Tibial artery (tissue), 4 donors: Measurements from ENCODE around the gene FAM117A.

Source experiments
- DNase-seq, 2 donors: peaks; one replicate each; pipeline ENCODE4 v3.0.0-alpha.2; 2019
- H3K27ac ChIP-seq, 2 donors: fragments of 200-600 bp; sonication (generic) in 1 of 2; 1 replicate in 1 of 2; 2 replicates in 1 of 2; pipeline ENCODE4 v1.5.1; 2018 to 2019; ENCODE audit warnings: mild to moderate bottlenecking in 1 of 2
- H3K27me3 ChIP-seq, 2 donors: fragments of 200-600 bp; sonication (generic) in 1 of 2; one replicate each; pipeline versions ENCODE4 v1.5.1 to v1.6.0; 2016 to 2019
- H3K36me3 ChIP-seq, 3 donors: fragments of 200-600 bp; sonication (generic) in 2 of 3; one replicate each; pipeline ENCODE4 v1.5.1; 2016 to 2019; ENCODE audit warnings: mild to moderate bottlenecking in 2 of 3
- H3K4me1 ChIP-seq, 4 donors: fragments of 200-600 bp; sonication (generic) in 2 of 4; 1 replicate in 3 of 4; 2 replicates in 1 of 4; pipeline ENCODE4 v1.5.1; 2016 to 2019
- H3K4me3 ChIP-seq, 2 donors: fragments of 200-600 bp; sonication (generic) in 1 of 2; 1 replicate in 1 of 2; 2 replicates in 1 of 2; pipeline ENCODE4 v1.5.1; 2018 to 2019; ENCODE audit warnings: mild to moderate bottlenecking in 2 of 2
- H3K9me3 ChIP-seq, 3 donors: fragments of 200-600 bp; sonication (generic) in 1 of 3; one replicate each; pipeline ENCODE4 v1.5.1; 2016 to 2019
- intact Hi-C: fragments of 100-400 bp; cut with DNase I; formaldehyde crosslinking; loops from one replicate; pipeline ENCODE4 v1.15.0; 2023; ENCODE audit warnings: low total_unique reads
- TF ChIP-seq, protein P1 (sequence below), 2 experiments: fragments of 200-600 bp in 1 of 2; fragments of 450-650 bp in 1 of 2; IDR thresholded peaks; one replicate each; pipeline ENCODE4 v1.5.1; 2017 to 2019; ENCODE audit warnings: antibody characterized with exemption in 2 of 2, mild to moderate bottlenecking in 1 of 2, moderate library complexity in 1 of 2

Gene FAM117A

DNA sequence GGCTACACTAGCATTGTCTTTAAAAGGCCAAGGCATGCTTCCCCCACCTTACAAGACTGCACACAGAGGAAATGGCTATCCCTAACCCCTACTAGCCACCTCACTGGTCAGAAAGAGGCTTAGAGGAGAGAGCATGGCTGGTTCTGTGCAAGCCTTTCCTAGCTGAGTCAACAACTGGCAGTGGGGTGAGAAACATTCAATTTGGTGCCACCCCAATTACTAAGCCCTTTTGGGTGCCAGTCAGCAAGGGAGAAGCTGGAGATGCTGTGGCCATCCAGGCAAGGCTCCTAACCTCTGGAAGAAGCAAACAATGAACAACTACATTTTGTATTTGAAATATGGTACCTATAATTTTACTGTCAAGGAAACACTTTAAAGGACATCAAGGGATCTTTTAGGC is 19.9 kb upstream of the FAM117A start:
- Histone ChIP-seq H3K27ac (peak overlapping the region; percentile 77 to 78), H3K4me1 (peaks cover 0 to 53% (median 39%) of the 10 kb centered on the region in 4 donors)
- TF ChIP-seq, protein P1, sequence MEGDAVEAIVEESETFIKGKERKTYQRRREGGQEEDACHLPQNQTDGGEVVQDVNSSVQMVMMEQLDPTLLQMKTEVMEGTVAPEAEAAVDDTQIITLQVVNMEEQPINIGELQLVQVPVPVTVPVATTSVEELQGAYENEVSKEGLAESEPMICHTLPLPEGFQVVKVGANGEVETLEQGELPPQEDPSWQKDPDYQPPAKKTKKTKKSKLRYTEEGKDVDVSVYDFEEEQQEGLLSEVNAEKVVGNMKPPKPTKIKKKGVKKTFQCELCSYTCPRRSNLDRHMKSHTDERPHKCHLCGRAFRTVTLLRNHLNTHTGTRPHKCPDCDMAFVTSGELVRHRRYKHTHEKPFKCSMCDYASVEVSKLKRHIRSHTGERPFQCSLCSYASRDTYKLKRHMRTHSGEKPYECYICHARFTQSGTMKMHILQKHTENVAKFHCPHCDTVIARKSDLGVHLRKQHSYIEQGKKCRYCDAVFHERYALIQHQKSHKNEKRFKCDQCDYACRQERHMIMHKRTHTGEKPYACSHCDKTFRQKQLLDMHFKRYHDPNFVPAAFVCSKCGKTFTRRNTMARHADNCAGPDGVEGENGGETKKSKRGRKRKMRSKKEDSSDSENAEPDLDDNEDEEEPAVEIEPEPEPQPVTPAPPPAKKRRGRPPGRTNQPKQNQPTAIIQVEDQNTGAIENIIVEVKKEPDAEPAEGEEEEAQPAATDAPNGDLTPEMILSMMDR (IDR thresholded peaks at IDR 0.05) = no peak

DNA sequence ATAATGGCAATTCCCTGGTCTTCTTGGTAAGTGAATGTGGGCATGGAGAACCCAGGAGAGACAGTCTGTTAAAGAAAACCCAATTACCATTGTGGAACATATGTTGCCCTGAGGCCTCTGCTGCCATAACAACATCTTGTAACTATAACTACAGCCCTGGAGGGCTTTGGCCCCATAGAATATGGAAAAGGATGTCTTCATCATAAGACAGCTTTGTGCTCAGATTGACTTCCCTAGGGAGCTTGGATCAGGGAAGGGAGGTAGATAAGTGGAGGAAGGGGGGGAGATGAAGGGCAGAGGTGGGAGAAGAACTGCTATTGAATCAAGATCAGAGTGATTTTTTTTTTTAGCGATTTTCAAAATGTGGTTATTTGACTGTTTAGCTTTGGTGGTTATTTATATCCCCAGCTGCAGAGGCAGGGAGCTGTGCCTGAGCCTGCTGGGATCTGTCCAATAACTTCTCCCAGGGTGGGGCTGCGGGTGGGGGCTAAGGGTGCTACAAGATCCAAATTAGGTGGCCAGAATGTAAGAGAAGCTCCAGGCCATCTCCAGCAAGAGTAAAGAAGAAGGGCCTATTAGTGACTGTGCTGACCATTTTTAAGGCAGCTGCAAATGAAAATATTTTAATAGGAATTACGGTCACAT is 19.3 kb upstream of the FAM117A start:
- Histone ChIP-seq H3K9me3 (no peaks in the 10 kb centered on the region), H3K27ac (peak overlapping the region; percentile 77 to 78), H3K27me3 (no peaks in the 10 kb centered on the region), H3K36me3 (no peaks in the 10 kb centered on the region), H3K4me3 (no peak overlapping the region), H3K4me1 (peaks cover 0 to 59% (median 41%) of the 10 kb centered on the region in 4 donors)
- intact Hi-C loops = no loop called here
- DNase-seq = peak; percentile 28 to 86
- TF ChIP-seq, protein P1 (IDR thresholded peaks at IDR 0.05) = no peak

More for the DNA sequence above, 19.9 kb upstream of the FAM117A start:
- no peak for DNase-seq
- H3K27me3 ChIP-seq = no peaks in the 10 kb centered on the region
- intact Hi-C loops = no loop called here
- no peaks in the 10 kb centered on the region for H3K36me3 ChIP-seq
- H3K9me3 ChIP-seq = no peaks in the 10 kb centered on the region
- no peak overlapping the region for H3K4me3 ChIP-seq

DNA sequence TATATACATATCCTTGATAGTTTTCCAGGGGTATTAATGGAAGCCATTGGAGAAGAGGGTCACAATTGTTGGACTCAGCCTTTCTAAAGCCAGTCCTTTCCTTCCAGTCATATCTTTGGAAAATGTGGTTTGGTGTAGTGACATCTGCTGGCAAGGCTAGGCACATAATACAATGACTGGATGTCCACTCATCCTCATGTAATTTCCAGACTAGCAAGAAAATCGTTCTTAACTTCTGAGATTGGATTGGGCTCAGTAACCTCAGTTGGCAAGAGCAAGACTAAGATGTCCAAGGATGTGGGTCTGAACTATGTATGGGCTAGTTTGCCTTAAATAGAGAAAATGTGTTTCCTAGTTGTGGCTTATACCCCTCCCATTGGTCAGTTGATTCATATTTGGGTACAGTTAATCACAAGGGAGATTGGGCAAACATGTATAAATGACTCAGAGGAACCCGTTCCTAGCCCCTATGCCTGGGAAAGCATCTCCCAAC is 15.9 kb upstream of the FAM117A start:
- TF ChIP-seq, protein P1 (IDR thresholded peaks at IDR 0.05) = peak; percentile 56 to 62
- no peaks in the 10 kb centered on the region for H3K27me3 ChIP-seq
- H3K4me3 ChIP-seq = no peak overlapping the region
- peak in 1 of 2 donors; percentile 49 for DNase-seq
- no peaks in the 10 kb centered on the region for H3K36me3 ChIP-seq
- peaks cover 0 to 83% (median 66%) of the 10 kb centered on the region in 4 donors for H3K4me1 ChIP-seq
- intact Hi-C loops = loop anchor here (5.0 kb wide), 2 partner anchors 72 to 207 kb away; partner anchors contain the start of gene SLC35B1
- H3K9me3 ChIP-seq = no peaks in the 10 kb centered on the region
- H3K27ac ChIP-seq = peak overlapping the region; percentile 77 to 78

DNA sequence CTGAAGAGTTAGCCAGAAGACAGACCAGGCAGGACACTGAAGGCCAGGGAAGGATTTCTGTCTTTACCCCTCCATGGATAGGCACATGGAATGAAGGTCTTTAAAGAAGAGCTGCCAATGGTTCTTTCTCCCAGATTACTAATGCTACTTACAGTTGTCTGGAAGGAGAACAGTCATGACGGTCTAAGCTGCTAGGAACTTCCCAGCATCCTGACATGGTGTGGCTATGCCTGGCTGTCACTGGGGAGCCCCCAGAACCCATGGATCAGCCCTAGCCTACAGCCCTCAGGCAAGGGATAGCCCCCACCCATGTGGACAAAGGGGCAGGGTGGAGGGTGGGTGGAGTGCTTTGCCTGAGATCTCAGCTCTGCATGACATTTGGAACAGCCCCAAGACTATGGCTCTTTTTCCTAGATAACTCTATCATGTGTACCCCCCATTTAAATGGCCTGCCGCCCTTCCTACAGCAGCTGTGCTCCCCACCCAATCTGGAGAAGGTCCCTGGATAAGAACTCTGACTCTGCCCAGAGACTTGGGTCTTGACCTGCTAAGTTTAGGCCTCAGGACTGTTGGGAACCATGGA is 15.3 kb upstream of the FAM117A start:
- no peaks in the 10 kb centered on the region for H3K9me3 ChIP-seq
- peak overlapping the region; percentile 77 to 78 for H3K27ac ChIP-seq
- no peaks in the 10 kb centered on the region for H3K36me3 ChIP-seq
- TF ChIP-seq, protein P1 (IDR thresholded peaks at IDR 0.05) = no peak
- intact Hi-C loops = loop anchor here (5.0 kb wide), 2 partner anchors 72 to 207 kb away; partner anchors contain the start of gene SLC35B1
- H3K4me3 ChIP-seq = no peak overlapping the region
- no peak for DNase-seq
- H3K4me1 ChIP-seq = peaks cover 0 to 86% (median 66%) of the 10 kb centered on the region in 4 donors
- H3K27me3 ChIP-seq = no peaks in the 10 kb centered on the region

DNA sequence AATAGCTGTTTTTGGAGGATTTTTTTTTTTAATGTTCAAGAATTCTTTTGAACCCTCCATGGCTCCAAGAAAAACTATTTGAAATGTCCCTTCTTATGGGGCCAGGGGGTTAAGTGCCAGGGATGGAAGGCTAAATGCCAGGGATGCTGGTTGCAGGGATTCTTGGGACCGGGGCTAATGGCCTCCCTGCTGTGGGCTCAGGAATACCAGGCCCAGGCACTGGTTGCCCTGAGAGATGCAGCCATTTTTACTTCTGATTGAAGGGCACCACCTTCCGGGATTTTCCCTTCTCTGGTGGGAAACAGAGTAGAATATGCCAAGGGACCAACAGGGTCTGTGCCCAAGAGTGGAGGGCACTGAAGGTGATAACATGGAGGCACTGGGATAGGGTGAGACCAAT is 13.6 kb upstream of the FAM117A start:
- H3K4me1 ChIP-seq = peaks cover 0 to 69% (median 50%) of the 10 kb centered on the region in 4 donors
- H3K4me3 ChIP-seq = no peak overlapping the region
- no peaks in the 10 kb centered on the region for H3K27me3 ChIP-seq
- no peaks in the 10 kb centered on the region for H3K36me3 ChIP-seq
- no peaks in the 10 kb centered on the region for H3K9me3 ChIP-seq
- intact Hi-C loops = loop anchor here (5.0 kb wide), 2 partner anchors 70 to 205 kb away; partner anchors contain the start of gene SLC35B1
- H3K27ac ChIP-seq = peak overlapping the region; percentile 77 to 83
- TF ChIP-seq, protein P1 (IDR thresholded peaks at IDR 0.05) = no peak
- DNase-seq = no peak
